NCI-H774 (cell line): ENCODE results near the gene FAM221A.
A peak's percentile ranks its signal among the peaks of the same experiment; 100 is the strongest.
"Not testable (repeated sequence)": the region's sequence is repeated elsewhere in the genome, so short reads cannot be mapped to it uniquely, and the experiment has no call there.

Source experiments
- DNase-seq: peaks from one replicate; lab custom pipeline; 2025; lab: John Stamatoyannopoulos, UW

FAM221A gene

DNA sequence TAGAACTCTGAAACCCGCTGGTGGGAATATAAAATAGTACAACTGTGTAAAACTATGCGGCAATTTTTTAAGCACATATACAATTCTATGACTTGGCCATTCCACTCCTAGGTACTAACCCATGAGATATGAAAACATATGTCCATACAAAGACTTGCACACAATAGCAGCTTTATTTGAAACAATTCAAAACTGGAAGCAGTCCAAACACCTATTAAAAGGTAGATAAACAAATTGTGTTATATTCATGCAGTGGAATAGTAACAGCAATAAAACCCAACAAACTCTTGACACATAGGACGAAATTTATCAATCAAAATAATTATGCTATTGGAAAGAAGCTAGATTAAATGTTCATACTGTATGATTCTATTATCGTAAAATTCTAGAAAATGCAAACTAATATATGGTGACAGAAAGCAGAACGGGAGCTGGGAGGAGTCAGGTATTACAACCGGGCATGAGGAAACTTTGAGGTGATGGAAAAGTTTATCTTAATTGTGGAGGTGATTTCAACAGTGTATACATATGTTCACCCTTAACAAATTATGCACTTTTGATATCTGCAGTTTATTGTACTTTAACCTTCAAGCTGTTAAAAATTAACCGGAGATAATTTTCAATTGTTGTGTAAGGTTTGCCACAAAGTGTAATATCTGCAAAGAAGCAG, 29.2 kb downstream of the FAM221A start:
- DNase-seq = no peak

DNA sequence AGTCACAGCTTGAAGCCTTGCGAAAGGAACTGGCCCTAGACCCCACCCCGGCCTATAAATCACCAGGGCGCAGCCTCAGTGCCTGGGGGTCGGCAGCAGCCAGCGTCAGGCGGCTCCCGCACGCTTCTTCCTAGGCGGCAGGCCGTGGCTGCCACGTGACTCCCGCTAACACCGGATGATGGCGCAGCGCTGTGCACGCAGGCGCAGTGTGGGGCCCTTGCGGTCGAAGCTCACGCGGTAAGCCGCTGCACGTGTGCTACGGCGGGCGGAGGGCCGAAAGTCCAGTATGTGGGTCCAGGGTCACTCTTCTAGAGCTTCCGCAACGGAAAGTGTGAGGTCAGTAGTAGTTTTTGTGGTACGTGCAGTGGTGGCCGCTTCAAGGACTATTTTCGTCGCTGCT, 30.0 kb downstream of the FAM221A start, which contains the start of gene STK31:
Gene STK31, plus strand, starts transcription at position 220 of the 400 bp plus-strand sequence. Its CDS starts 67 bp downstream, at position 287.
- no peak for DNase-seq

DNA sequence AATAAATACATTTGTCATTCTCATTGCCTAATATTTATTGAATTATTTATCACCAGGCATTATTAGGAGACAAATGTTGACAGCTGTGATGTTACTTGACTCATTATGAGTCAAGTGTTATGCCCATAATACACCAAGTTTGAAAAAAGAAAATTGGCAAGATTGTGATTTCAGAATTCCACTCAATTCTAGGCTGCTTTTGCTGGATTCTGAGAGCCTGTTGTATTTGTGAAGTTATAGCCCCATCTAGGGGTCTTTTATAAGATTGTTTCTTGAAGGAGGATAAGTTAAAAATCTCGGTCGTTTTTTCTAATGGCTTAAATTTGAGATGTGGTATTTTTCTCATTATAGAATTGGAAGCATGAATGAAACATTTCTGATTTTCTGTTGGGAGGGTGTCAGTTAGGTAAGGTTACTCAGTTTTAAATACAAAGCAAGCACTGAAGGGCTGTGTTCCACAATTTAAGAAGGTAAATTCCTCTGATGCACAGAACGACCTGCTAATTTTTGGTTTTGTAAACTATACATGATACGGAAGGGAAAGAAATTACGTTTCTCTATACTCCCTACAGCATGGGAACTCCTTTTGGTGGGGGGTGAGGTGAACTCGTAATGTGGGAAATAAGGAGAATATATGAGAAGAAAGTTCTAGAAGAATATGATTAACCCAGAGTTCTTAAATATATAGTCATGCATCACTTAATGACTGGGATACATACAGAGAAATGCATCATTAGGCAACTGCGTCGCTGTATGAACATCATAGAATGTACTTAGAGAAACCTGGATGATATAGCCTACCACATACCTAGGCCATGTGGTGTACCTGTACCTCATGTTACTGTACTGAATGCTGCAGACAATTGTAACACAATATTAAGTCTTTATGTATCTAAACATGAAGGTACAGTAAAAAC, 32.6 kb downstream of the FAM221A start:
- peak; percentile 30 for DNase-seq

DNA sequence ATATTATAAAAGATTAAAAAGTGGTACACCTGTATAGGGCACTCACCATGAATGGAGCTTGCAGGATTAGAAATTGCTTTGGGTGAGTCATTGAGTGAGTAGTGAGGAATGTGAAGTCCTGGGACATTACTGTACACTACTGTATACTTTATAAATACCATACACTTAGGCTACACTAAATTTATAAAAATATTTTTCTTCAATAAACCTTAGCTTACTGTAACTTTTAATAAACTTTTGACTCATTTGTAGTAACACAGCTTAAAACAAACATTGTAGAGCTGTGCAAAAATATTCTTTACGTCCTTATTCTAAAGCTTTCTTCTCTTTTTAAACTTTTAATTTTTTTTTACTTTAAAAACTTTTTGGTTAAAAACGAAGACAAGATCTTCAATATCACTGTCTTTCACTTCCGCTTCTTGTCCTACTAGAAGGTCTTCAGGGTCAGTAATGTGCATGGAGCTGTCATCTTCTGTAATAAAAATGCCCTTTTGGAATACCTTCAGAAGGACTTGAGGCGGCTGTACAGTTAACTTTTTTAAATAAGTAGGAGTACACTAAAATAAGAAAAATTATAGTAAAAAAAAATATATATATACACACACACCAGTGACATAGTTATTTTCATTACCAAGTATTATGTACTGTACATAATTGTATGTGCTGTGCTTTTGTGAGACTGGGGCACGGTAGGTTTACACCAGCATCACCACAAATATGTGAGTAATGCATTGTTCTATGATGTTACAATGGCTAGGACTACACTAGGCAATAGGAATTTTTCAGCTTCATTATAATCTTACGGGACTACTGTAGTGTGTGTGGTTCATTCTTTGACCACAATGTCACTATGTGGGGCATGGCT, 33.5 kb downstream of the FAM221A start:
- DNase-seq = no peak

DNA sequence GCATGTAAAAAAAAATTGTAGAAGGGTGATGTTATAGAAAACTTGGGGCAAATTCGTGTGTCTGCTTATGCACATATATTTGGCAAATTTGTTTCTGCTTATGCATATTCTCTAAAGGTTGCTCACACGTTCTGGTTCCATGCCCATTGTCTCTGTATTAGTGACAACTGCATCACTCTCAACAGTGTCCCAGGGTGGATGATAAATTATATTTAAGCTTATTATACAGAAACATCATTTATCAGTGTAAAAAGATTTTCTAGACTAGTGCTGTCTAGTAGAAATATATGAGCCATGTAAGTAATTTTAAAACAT, 34.1 kb downstream of the FAM221A start:
- DNase-seq = no peak

DNA sequence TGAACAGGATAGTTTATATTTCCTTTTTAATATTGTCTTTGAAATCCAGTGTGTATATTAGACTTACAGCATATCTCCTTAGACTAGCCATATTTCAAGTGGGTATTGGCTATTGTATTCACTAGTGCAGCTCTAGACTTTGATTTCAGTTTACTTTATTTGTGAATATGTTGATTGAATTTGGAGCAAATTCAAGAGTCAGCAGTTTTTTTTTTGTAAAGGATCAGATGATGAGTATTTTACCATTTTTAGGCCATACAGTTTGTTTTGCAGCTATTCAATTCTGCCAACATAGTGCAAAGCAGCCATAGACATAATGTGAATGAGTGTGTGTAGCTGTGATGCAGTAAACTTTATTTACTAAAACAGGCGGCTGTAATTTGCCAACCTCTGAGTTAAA, 34.6 kb downstream of the FAM221A start:
- no peak for DNase-seq

DNA sequence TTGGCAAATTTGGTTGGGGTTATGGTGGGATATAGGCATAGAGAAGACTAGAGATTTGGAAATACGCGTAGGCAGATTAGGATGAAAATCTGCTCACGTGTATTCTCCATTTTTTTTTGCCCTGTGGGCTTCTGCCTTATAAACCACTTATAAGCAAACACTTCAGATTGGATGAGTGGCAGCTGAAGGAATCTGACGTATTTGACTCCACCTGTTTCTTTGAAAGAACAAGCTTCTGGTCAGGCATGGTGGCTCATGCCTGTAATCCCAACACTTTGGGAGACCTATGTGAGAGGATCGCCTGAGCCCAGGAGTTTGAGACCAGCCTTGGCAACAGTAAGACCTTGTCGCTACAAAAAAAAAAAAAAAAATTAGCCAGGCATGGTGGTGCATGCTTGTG, 35.1 kb downstream of the FAM221A start:
- no peak for DNase-seq

DNA sequence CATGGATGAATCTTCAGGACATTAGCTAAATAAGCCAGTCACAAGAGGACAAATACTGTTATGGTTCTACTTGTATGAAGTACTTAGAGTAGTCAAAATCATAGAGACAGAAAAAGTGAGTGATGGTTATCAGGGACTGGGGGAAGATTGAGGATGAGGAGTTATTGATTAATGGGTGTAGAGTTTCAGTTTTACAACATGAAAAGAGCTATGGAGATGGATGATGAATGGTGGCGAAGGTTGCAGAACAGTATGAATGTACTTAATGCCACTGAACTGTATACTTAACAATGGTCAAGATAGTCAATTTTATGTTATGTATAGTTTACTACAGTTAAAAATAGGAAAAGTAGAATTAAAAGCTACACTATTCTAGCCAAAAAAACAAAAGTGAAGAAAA, 37.8 kb downstream of the FAM221A start:
- no peak for DNase-seq

DNA sequence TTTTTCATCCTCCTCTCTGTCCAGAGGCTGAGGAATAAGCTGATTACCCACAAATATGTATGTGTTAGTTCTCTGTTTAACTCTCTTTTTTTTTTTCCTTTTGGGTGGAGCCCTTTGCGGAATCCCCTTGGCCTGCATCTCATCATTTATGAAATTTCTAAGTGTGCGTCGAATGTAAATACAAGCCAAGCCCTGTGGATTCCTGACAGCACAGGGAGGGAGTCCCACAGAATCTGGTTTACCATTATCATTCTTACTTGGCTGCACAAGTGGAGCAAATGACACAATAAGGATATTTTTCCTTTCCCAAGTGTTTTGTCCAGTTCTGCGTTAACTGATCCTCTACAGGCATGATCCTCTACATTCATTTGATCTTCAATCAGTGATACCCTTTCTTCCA, 41.5 kb downstream of the FAM221A start:
- no peak for DNase-seq

DNA sequence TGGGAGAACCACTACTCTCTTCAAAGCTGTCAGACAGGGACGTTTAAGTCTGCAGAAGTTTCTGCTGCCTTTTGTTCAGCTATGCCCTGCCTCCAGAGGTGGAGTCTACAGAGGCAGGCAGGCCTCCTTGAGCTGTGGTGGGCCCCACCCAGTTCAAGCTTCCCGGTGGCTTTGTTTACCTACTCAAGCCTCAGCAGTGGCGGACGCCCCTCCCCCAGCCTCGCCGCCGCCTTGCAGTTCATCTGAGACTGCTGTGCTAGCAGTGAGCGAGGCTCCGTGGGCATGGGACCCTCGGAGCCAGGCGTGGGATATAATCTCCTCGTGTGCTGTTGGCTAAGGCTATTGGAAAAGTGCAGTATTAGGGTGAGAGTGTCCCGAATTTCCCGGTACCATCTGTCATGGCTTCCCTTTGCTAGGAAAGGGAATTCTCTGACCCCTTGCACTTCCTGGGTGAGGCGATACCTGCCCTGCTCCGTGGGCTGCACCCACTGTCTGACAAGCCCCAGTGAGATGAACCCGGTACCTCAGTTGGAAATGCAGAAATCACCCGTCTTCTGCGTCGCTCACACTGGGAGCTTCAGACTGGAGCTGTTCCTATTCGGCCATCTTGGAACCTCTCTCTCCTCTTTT, 42.7 kb downstream of the FAM221A start:
- not testable (repeated sequence) for DNase-seq

DNA sequence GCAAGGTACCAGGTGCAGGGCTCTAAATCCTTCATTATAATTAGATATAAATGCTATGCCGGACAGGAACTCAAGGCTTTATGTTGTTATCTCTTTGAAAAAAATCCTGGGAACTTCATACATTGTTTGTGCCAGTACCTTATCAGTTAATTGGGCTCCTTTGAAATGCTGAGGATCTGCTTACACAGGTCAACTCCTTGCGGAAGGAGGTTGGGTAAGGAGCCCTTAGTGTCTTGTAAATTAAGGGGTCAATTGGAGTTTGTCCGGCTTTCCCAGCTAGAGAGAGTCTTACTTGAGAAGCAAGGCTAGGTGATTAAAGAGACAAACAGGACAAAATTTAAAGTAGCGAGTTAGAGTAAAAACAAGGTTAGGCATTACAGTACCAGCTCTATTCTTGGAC, 44.1 kb downstream of the FAM221A start:
- not testable (repeated sequence) for DNase-seq

DNA sequence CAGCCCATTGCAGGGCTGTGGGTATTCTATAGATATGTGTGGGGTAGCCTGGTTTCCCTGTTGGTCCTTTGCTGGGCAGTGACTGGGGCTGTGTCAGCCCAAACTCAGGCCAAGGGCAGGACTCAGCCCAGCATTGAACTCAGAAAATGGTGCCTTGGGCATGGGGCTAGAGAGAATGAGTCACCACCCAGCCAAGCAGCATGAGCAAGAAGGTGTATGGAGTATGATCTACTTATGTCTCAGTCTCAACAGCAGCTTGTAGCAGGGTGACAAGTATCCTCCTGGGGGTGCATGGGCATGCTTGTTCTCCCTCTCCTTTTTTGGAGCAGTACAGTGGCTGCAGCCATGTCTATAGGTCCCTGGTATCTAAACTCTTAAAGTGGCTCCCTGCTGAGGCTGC, 62.1 kb downstream of the FAM221A start:
- DNase-seq = no peak

DNA sequence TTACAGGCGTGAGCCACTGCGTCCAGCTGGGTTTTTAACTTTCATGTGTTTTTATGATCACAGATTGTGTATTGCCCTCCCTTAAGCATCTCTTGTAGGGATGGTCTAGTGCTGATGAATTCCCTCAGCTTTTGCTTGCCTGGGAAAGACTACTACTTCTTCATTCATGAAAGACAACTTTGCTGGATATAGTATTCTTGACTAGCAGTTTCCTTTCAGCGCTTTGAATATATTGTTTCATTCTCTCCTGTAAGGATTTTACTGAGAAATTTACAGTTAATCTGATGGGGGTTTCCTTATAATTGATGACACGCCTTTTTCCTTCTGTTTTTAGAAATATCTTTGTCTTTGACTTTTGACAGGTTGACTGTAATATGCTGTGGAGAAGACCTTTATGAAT, 63.2 kb downstream of the FAM221A start:
- DNase-seq = no peak

DNA sequence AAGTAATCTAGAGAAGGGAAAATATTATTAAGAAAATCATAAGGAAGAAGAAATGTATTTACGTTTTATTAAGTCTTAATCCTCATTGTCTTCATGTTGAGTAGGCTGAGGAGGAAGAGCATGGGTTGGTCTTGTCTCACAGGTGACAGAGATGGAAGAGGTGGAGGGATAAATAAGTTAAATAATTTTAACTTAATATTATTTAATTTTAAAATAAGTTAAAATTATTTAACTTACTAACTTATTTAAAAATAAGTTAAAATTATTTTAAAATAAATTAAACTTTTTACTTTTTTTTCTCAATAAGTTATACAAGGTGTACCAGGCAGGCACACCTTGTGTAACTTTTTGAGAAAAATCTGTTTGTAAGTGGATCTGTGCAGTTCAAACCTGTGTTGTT, 66.6 kb downstream of the FAM221A start:
- no peak for DNase-seq

DNA sequence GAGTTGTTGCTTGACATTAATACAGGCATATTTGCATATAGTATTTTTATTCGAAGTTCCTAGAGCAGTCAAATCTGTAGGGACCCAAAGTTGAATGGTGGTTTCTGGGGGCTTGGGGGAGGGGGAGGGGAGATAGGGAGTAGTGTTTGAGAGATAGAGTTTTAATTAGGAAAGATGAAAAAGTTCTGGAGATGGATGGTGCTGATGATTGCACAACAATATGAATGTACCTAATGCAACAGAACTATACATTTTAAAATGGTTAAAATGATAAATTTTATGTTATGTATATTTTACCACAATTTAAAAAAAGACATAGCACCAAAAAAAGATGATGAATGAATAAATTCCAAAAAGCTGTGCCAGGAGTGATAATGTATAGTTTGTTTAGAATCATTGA, 71.9 kb downstream of the FAM221A start:
- DNase-seq = no peak
